SH-SY5Y (cell line): ENCODE measurements around the gene MRPL39.

ENCODE experiments used
- GATA2 ChIP-seq: IDR thresholded peaks from 2 replicates; pipeline ENCODE4 v1.6.1; 2011; ENCODE audit warnings: mild to moderate bottlenecking, low read depth, low read length
- GATA3 ChIP-seq: IDR thresholded peaks from 2 replicates; pipeline ENCODE4 v1.6.1; 2011; ENCODE audit warnings: low read depth, mild to moderate bottlenecking, low read length, moderate library complexity

DNA sequence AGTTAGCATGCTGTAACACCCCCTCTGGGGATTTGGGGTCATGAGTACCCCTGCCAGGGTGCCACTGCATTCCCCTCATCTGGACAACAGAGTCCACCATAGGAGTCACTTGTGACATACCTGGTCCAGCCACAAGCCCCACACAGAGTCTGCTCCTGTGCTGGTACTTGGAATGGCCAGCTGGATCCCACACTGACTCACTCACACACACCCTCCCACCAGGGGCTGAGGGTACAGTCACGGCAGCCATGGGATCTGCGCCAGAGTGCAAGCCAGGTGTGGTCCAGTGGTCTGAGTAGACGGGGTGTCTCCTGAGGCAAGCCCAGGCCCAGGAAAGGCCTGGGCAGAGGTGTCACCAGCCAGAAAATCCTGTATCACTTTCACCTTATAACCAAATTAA, 67.7 kb downstream of the MRPL39 start:
- TF ChIP-seq GATA2, result no peak
- TF ChIP-seq GATA3, result no peak
